ENCODE measurements around the gene CFAP74.
A peak's percentile ranks its signal among the peaks of the same experiment; 100 is the strongest.
"Not testable (repeated sequence)": the region's sequence is repeated elsewhere in the genome, so short reads cannot be mapped to it uniquely, and the experiment has no call there.

CFAP74 gene

DNA sequence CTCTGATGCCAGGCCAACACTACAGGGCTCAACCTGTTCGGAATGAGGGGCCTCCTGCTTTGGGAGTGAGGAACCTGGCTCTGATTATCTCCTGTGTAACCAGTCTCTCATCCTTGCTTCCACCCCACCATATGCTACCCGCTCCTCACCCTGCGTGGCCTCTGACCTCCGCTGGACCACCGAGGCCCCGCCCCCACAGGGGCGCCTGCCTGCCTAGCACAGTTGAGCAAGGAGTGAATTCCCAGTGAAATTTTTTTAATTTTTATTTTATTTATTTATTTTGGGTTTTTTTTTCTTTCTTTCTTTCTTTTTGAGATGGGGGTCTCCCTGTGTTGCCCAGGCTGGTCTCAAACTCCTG is 110.8 kb downstream of the CFAP74 start:
- H3K27ac ChIP-seq, result peak overlapping the region in 3 of 21 experiments; percentile 96 to 98 (median 97)
- peak overlapping the region in 1 of 7 experiments; percentile 92 for H3K4me3 ChIP-seq

DNA sequence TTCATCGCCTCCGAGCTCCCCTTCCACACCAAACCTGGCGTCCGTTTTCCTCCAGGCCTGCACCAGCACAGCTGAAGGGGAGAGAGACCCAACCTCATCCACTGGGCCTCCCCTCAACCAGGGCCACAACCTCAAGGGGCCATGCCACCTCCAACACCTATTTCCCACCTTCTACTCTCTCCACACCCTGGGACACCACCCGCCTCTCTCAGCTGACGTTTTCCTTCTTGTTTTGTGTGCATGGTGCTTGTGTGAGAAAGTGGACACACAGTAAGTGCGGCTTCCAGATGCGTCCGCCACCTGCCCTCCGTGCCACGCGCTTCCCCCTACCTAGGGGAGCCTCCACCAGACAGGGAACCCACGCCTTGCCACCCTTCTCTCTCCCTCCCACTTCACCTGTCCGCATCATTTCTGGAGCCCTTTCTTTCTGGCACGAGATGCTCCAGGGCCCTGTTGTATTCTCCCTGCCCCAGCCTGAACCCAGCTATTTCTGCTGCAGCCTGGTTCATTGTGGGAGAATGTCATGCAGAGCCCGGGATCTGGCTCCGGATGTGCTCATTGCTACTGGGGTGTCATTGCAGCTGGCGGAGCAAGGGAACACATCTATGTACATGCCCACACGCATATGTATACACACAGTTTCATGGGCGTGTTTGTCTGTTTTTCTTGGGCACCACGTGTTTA is 111.4 kb downstream of the CFAP74 start:
- Histone ChIP-seq H3K27ac (peak overlapping the region; percentile 75 to 98 (median 96)), H3K4me3 (peak overlapping the region; percentile 57 to 92 (median 82))

DNA sequence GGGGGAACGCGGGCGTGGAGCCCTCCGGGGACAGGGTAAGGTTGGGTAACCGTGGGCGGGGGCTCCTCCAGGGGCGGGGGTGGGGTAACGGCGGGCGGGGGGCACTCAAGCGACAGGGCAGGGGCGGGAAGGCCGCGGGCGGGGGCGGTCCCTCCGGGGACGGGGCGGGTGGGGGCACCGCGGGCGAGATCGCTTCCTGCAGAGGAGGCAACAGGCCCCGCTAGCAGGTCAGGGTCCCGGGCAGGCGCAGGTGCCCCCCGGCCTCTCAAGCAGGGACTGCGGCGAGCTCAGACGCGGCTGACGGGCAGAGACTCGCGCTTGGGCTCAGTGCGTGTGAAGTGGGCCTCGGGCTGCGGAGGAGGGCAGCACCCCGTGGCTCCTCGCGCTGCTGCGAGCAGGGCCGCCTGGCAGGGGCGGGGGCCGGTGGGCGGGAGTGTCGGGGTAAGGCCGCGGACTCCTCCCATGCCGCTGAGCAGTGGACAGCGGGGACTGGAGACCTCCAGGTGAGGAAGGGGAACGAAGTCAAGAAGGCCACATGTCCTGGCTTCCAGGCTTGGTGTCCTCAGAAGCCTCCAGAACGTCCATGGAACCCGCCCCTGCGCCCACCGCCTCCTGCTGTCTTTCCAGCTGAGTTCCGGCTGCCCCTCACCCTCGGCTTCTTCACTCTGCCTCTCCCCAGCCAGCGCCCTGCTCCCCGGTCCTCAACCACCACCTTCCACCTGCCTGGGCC is 112.1 kb downstream of the CFAP74 start:
- peak overlapping the region; percentile 75 to 98 (median 96) for H3K27ac ChIP-seq
- peak overlapping the region; percentile 57 to 92 (median 82) for H3K4me3 ChIP-seq

DNA sequence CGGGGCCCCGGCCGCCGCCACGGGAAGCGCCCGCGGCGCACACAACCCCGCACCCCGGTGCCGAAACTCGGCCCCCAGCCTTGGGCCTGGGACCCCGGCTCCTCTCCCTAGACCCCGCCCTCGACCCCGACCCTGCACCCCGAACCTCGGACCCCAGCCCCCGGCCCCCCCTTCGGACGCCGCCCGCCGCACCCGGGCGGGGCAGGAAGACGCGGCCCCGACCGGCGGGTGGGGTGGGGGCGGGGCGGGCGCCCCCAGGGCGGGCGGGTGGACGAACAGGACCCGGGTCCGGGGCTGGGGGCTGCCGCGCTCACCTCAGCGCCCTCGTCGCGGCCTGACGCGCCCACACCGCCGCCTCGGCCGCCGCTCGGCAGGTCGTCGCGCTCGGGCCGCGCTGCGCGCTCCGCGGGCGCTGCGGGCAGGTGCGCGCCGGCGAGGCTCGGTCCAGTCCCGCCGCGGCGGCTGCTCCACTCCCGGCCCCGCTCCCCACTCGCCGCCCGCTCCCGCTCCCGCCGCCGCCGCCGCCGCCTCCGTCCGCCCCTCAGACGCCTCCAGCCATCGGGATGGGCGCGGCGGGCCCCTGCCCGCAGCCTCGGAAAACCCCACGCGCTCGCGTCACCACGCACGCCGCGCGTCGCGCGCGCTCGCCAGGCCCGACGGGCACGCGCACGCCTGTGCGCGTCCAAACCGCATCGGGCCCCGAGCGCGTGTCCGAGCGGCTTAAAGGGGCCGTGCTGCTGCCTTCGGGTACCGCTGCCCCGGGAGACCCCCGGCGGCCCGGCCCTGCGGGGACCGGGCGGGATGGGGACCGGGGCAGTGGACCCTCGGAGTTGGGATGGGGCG is 112.9 kb downstream of the CFAP74 start, which contains the start of gene GNB1:
Gene GNB1 (minus strand): TSS at position 582 of the 843 bp plus-strand sequence. CDS start 65,634 bp downstream, outside the sequence.
- peak within 1 kb of the TSS; percentile 84 to 99 (median 97) for H3K27ac ChIP-seq
- peak within 1 kb of the TSS; percentile 57 to 92 (median 82) for H3K4me3 ChIP-seq

DNA sequence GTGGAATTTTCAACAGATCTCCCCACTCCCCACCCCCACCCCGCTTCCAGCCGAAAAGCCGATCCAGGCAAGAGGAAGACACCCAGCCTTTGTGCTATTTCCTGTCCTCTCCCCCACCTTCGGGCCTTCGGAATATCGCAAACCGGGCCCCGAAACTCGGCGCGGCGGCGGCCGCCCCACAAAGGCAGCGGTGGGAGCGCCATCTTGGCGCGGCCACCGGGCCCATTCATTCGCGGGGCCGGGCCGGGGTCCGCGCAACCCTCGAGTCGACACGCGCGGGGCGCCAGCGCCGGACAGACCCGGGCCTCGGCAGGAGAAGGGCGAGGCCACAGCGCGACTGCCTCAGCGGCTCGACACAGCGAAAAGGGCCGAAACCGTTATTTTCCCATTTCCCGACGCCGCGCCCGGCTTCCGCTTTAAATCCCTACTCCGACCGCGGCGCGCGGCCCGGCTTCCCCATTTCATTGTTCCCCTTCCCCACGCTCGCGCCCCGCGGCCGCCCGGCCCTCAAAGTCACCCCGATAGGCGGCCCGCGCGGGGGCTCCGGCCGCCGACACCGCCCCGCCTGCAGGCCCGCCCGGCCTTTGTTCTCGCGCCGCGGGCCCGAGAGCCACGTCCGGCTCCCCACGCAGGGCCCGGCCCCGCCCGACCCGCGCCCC is 113.6 kb downstream of the CFAP74 start:
- H3K4me3 ChIP-seq, result peak overlapping the region; percentile 57 to 92 (median 82)
- peak overlapping the region; percentile 84 to 99 (median 97) for H3K27ac ChIP-seq

DNA sequence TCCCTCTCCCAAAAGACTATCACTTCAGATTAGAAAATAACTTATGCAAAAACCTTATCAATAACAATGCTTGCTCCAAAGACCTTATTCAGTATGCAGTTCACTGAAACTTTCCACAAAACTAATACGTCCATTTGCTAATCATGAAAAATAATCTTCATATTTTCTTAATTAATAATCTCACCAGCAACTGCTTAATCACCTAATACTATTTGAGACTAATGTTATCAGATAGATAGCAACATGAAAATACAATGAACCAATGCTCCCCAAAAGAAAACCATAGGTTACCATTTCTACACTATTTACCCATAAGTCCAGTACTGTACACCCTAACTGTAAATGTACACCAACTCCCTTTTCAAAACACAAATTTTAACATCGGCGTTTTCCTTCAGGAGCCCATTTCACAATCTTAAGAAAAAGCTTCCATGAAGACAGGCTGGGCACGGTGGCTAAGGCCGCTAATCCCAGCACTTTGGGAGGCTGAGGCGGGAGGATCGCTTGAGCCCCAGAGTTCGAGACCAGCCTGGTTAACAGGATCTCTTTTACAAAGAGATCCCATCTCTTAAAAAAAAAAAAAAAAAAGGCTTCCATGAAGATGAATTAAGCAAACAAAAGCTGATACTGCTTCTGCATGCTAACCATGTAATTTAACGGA is 114.4 kb downstream of the CFAP74 start:
- Histone ChIP-seq H3K27ac (peak overlapping the region in 18 of 21 experiments; percentile 84 to 98 (median 96)), H3K4me3 (peak overlapping the region; percentile 57 to 92 (median 82))

DNA sequence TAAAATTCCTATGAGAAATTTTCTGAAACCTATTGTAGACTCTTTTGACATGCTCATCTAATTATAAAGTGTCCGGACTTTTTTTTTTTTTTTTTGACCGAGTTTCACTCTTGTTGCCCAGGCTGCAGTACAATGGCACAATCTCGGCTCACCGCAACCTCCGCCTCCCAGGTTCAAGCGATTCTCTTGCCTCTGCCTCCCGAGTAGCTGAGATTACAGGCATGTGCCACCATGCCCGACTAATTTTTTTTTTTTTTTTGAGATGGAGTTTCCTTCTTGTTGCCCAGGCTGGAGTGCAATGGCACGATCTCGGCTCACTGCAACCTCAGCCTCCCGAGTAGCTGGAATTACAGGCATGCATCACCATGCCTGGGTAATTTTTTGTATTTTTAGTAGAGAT is 119.7 kb downstream of the CFAP74 start:
- H3K4me3 ChIP-seq, H3K27ac ChIP-seq: not testable (repeated sequence)

DNA sequence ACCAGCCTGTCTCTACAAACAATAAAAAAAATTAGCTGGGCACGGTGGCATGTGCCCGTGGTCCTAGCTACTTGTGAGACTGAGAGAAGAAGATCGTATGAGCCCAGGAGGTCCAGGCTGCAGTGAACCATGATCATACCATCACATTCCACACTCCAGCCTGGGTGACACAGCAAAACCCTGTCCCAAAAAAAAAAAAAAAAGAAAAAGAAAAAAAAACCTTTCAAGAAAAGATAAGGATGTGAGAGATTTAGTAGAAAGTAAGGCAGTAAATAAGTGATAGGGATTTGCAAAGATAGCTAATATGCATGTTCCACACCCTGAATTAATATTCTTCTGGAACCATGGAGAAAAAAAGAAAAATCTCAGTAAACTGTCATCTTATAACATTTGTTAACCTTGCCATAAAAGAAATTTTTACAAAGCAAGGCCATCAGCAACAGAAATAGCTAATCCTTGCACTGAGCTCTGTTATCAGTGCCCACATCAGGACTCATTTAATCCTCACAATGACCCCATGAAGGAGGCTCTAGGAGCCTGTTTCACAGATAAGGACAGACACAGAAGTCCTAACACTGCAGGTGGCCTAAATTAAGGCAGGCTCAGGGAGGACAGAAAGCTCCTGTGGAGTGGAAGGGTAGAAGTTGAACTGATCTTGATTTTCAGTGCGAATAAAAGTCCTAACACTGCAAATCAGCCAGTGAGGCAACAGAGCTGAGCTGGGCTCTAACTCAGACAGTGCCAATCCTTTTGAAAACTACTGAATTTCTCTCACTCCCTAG is 120.3 kb downstream of the CFAP74 start:
- no peak overlapping the region for H3K27ac ChIP-seq
- H3K4me3 ChIP-seq, result no peak overlapping the region

DNA sequence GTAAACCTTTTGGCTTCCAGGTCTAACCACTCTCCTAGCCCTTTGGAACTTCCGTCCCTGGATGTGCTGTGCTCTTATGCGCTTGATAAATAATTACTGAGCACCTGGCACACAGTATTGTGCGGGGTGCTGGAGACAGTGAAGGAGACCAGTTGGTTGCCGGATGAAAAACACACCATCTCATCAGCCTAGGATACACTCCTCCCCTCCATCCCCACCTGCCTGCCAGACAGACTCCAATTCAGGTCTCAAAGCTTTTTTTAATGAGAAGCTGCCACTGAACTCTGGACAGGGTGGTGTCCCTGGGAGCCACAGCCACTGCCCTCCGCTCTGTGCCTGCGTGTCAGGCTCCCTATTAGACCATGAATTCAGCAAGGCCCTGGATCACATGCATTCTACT is 121.9 kb downstream of the CFAP74 start:
- Histone ChIP-seq H3K27ac (peak overlapping the region in 1 of 21 experiments; percentile 50), H3K4me3 (no peak overlapping the region)

DNA sequence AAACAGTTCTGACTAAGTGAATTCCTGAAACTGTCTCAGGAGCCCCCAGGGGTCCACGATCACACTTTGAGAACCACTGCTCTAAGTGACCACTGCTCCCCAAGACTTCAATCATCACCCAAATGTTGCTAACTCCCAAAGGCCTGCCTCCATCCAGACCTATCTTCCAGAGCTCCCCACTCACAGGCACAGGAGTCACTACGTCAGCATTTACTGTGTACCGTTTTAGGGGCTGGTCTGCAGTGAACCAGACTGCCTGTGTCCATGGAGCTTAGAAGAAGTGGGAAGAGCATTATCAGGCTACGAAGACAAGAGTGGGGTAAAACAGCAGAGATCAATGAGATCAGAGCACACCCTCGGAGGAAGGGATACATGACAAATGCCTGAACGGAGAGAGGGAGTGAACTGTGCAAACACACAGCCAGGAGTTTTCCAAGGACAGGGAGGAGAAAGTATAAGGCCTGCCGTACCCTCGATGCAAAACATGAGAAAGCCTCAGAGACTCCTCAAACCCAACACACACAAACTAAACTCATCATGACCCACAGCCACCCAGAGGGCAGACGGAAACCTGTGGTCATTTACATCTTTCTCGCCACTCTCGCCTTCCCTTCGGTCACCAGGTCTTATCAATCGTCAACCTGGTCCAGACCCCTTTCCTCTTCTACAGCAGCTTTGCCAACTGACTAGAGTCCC is 122.8 kb downstream of the CFAP74 start:
- H3K27ac ChIP-seq, result no peak overlapping the region
- no peak overlapping the region for H3K4me3 ChIP-seq

DNA sequence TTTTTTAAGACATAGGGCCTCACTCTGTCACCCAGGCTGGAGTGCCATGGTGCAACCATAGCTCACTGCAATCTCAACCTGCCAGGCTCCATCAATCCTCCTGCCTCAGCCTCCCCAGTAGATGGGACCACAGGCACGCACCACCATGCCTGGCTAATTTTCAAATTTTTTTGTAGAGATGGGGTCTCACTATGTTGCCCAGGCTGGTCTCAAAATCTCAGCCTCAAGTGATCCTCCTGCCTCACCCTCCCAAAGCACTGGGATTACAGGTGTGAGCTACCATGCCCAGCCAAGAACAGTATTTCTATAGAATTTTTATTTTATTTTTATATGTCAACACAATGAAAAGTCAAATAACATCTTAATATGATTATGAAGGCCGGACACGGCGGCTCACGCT is 123.6 kb downstream of the CFAP74 start:
- H3K27ac ChIP-seq, result no peak overlapping the region

DNA sequence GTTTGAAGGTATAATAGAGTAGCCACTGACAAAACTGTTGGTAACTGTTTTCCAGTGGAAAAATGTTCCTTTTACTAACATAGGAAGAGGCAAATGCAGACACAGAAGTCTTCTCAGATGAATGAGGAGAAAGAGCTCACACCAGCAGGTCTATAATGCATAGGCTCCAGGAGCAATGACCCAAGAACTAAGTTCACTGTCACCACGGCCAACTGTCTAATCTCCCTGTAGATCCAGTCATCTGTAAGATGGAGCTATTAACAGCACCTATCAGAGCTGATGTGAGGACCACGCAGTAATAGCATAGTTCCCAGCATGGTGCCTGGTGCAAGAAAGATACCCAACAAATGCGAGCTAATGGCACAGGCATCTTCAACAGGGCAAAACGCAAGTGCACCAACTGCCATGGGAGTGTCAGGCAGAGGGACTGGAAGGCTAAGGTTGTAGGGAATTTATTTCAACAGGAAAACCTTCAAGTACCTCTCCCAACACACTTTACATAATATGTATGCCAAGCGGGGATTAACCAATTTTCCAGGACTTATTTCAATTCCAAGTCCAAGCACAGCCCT is 125.6 kb downstream of the CFAP74 start:
- Histone ChIP-seq H3K27ac (no peak overlapping the region), H3K4me3 (no peak overlapping the region)

More for the DNA sequence above, 123.6 kb downstream of the CFAP74 start:
- no peak overlapping the region for H3K4me3 ChIP-seq

DNA sequence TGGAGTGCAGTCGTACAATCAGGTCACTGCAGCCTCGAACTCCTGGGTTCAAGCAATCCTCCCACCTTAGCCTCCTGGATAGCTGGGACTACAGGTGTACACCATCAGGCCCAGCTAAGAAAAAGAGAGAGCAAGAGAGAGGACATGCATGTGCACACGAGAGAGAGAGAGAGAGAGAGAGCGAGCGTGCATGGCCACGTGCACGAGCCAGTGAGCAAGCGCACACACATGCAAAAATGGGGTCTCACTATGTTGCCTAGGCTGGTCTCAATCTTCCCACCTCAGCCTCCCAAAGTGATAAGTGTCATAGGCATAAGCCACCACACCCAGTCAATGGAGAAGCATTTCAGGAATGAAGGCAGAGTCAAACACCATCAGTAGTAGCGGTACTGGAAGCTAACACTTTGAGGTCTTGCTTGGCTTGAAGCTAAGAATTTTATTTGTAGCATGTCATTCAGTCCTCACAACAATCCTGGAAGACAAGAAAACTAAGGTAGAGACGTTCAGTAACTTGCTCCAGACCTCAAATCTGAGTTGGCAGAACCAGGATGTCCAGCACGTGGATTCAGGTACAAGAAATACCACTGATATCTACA is 127.2 kb downstream of the CFAP74 start:
- no peak overlapping the region for H3K4me3 ChIP-seq
- H3K27ac ChIP-seq, result no peak overlapping the region

DNA sequence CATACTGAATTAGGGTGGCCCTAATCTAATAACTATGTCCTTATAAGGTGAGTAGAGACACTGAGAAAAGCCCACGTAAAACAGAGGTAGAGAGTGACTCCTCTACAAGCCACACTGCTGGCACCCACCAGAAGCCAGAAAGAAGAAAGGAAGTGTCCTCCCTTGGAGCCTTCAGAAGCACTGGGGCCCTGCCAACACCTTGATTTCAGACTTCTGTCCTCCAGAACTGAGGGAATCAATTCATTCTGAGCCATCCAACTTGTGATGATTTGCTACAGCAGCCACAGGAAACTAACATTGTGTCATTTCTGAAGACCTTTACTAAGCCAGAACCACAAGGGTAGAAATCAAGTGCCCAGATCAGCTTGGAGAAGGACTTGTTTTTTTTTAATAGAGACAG is 127.7 kb downstream of the CFAP74 start:
- Histone ChIP-seq H3K27ac (no peak overlapping the region), H3K4me3 (no peak overlapping the region)

DNA sequence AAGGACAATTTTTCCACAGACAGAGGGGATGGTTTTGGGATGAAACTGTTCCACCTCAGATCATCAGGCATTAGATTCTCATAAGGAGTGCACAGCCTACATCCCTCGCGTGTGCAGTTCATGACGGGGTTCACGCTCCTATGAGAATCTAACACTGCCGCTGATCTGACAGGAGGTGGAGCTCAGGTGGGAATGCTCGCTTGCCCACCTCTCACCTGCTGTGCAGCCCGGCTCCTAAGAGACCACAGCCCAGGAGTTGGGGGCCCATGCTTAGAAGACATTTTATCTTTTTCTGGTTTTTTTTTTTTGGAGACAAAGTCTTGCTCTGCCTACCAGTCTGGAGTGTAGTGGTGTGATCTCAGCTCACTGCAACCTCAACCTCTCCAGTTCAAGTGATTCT is 128.7 kb downstream of the CFAP74 start:
- H3K27ac ChIP-seq, result no peak overlapping the region
- no peak overlapping the region for H3K4me3 ChIP-seq

DNA sequence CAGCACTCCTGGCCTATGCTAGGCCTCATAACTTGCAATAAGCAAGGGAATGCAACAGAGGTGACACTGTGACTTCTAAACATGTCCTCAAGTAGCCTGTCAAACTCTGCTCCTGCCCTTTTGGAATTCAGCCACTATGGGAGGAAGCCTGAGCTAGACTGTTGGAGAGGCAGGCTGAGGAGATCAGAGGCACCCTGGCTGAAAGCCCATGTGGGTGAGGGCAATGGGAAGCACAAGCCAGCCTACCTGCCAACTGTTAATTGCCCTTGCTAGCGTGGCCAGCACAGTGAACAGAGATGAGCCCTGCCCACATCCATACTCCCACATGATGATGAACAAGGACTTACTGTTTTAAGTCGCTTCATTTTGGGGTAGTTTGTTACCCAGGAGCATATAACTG is 130.4 kb downstream of the CFAP74 start:
- Histone ChIP-seq H3K27ac (peak overlapping the region in 1 of 21 experiments; percentile 6), H3K4me3 (no peak overlapping the region)

DNA sequence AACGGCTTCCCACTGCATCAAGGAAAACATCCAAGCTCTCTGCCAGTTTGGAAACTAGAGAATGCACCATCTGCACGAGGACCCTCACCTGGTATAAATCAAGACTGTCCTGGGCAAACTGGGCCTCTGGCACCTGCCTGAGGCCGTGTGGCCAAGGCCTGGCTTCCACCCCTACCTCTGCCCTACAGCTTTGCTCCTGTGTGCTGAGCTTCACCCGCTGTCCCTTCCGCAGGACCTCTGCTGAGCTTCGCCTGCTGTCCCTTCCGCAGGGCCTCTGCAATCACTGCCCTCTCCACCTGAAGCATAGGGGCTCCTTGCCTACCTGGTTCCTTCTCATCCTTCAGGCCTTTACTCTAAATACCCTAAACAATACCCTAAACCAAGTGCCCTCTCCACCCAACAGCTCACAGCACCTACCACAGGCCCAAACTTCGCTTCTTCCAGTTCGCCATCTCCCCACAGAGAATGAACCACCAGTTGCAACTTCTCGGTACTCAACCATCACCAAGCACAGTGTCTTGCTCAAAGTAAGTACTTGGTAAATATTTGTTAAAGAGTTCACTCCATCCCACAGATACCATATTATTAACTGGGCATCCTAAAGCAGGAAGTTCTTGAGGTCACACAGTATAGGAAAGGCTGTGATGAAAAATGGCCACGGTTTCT is 131.1 kb downstream of the CFAP74 start:
- Histone ChIP-seq H3K4me3 (no peak overlapping the region), H3K27ac (no peak overlapping the region)
